ENCODE measurements around the gene CUBN. TPM values are rescaled to one million over a fixed set of nuclear protein-coding genes. Genes with fewer than 3 reads are reported as not detected.

Gene CUBN
- total RNA-seq, 4 donors from 2014 or later = 13.4 to 31.0 (median 19.7) TPM

DNA sequence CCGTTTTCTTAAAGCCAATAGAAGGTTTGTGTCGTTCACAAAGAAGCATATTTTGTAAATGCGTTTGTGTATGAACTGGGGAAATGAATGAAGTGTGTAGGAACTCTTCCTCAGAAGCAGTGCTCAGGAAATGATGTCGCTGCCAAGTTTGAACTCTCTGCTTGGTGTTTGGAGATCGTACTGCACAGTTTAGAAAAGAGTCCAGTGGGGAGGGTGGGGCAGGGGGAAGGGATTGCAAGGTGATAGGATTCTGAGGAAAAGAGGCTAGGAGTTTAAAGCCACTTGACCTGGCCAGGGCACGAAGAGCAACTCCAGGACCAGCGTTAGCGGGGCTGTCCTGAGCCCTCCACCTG, 122.2 kb downstream of the CUBN start:
- Histone ChIP-seq H3K27me3 (no peaks in the 10 kb centered on the region), H3K4me1 (peaks cover 61 to 86% of the 10 kb centered on the region in 2 donors), H3K27ac (peak overlapping the region; percentile 92 to 96 (median 96)), H3K9me3 (no peaks in the 10 kb centered on the region), H3K4me3 (replicated peaks in 1 of 3) (no peak overlapping the region), H3K36me3 (no peaks in the 10 kb centered on the region)
- intact Hi-C loops (cut with DNase I) = no loop called here
- no peak for TF ChIP-seq POLR2A (IDR thresholded peaks at IDR 0.05)
- TF ChIP-seq, protein P1, sequence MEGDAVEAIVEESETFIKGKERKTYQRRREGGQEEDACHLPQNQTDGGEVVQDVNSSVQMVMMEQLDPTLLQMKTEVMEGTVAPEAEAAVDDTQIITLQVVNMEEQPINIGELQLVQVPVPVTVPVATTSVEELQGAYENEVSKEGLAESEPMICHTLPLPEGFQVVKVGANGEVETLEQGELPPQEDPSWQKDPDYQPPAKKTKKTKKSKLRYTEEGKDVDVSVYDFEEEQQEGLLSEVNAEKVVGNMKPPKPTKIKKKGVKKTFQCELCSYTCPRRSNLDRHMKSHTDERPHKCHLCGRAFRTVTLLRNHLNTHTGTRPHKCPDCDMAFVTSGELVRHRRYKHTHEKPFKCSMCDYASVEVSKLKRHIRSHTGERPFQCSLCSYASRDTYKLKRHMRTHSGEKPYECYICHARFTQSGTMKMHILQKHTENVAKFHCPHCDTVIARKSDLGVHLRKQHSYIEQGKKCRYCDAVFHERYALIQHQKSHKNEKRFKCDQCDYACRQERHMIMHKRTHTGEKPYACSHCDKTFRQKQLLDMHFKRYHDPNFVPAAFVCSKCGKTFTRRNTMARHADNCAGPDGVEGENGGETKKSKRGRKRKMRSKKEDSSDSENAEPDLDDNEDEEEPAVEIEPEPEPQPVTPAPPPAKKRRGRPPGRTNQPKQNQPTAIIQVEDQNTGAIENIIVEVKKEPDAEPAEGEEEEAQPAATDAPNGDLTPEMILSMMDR (IDR thresholded peaks at IDR 0.05) = no peak
- DNase-seq = peak in 1 of 2 donors; percentile 44
- 32 to 34% methylated on average over 8 of the region's 8 CpGs for WGBS, 2 donors

DNA sequence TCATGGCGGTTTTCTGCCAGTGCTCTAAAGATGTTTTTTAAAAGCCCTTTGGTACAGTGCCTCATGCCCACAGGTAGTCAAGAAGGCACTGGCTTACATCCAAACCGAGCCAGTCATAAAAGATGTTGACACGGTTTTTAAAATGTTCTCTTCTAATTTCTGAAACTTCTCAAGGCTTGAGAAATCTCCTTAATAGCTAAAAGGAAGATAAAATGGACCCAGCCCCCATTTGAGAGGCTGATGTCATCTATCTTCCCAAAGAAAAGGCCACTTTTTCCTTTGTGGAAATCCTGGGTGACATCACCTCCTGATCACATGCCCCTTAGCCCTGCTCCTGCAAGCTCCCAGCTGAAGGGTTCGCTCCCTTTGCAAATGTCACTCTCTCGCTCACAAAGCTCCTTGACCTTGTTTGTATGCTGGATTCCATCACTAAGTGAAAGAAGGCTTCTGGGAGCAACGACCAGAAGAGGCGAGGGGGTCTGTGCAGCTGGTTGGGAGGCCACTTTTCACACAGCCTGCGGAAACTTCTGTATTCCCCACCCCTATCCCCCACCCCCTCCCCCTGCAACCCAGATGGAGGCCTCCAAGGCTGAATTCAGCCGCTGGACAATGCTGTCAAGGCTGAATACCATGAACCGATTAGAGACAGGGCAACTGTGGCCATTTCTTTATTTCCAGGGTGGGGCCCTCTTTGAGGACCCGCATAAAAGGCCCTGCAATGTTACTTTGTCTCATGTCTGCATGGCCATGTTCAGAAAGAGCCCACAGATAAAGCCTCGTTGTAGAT, 122.8 kb downstream of the CUBN start:
- intact Hi-C loops (cut with DNase I) = no loop called here
- Histone ChIP-seq H3K4me3 (replicated peaks in 1 of 3) (no peak overlapping the region), H3K4me1 (peaks cover 66 to 86% of the 10 kb centered on the region in 2 donors), H3K27me3 (no peaks in the 10 kb centered on the region), H3K9me3 (no peaks in the 10 kb centered on the region), H3K27ac (peak overlapping the region; percentile 92 to 96 (median 96)), H3K36me3 (no peaks in the 10 kb centered on the region)
- peak; percentile 80 to 82 for DNase-seq
- WGBS, 2 donors = 24 to 31% methylated on average over 11 to 12 of the region's 12 CpGs
- TF ChIP-seq, protein P1 (IDR thresholded peaks at IDR 0.05) = no peak
- TF ChIP-seq POLR2A (IDR thresholded peaks at IDR 0.05) = peak in 1 of 2 donors; percentile 44

DNA sequence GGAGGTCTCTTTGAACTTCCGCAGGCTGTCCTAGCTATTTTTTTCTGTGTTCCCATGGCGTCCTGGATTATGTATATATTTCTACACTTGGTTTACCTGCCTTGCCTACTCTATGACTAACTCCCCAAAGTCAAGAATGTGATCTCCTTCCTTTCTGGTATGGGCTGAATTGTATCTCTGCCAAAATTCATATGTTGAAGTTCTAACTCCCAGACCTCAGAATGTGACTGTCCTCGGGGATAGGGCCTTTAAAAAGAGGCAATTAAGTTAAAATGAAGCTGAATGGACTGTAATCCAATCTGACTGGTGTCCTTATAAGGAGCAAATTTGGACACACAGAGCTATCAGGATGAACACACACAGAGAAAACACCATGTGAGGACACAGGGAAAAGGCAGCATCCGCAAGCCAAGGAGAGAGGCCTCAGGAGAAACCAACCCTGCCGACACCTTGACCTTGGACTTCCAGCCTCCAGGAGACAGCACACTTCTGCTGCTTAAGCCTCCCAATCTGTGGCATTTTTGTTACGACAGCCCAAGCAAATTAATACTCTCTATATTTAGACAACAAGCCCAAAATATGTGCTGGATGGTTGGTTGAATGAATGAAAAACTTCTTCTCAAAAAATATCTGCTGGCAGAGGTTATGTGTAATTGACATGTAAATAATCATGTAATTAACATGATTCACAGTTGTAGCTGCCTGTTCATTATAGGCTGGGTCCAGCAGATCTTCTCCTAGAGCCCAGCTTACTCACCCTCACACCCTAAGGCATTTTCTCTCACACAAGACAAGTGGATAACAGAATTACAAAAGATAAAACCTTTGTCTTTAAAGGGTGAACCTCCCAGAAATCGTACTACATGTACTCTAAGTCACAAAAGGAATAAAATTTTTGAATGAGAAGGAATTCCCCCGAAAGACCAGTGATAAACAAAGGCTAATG, 123.7 kb downstream of the CUBN start:
- H3K4me3 ChIP-seq (replicated peaks in 1 of 3) = no peak overlapping the region
- H3K27me3 ChIP-seq = no peaks in the 10 kb centered on the region
- TF ChIP-seq, protein P1 (IDR thresholded peaks at IDR 0.05) = no peak
- no peak for TF ChIP-seq POLR2A (IDR thresholded peaks at IDR 0.05)
- intact Hi-C loops (cut with DNase I) = no loop called here
- DNase-seq = no peak
- 58 to 71% methylated on average over 8 of the region's 8 CpGs for WGBS, 2 donors
- H3K27ac ChIP-seq = peak overlapping the region; percentile 92 to 96 (median 96)
- H3K36me3 ChIP-seq = no peaks in the 10 kb centered on the region
- no peaks in the 10 kb centered on the region for H3K9me3 ChIP-seq
- H3K4me1 ChIP-seq = peaks cover 64 to 83% of the 10 kb centered on the region in 2 donors

DNA sequence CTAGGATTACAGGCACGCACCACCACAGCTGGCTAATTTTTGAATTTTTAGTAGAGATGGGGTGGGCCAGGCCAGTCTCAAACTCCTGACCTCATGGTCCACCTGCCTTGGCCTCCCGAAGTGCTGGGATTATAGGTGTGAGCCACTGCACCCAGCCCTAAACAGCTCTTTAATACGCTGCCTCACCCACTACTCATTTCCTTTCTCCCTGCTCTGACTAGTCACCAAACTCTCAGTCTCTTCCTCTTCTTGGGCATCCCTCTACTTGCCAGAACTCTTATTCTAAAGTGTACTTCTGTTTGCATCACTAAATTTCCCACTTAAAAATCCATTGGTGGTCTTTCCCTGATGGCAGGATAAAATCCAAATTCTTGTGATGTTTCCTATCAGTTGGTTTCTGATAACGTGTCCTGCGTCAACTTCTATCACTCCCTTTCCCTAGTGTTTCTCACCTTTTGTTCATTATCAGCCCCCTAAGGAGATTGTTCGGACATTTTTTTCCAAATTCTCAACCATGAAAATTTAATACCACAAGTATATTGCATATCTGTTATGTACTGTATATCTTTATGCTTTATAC, 124.7 kb downstream of the CUBN start:
- peaks cover 59 to 81% of the 10 kb centered on the region in 2 donors for H3K4me1 ChIP-seq
- WGBS, 2 donors = 93 to 94% methylated on average over 6 of the region's 6 CpGs
- H3K27ac ChIP-seq = peak overlapping the region; percentile 92 to 96 (median 96)
- no peaks in the 10 kb centered on the region for H3K9me3 ChIP-seq
- TF ChIP-seq POLR2A (IDR thresholded peaks at IDR 0.05) = no peak
- TF ChIP-seq, protein P1 (IDR thresholded peaks at IDR 0.05) = no peak
- no peak for DNase-seq
- no peaks in the 10 kb centered on the region for H3K36me3 ChIP-seq
- intact Hi-C loops (cut with DNase I) = no loop called here
- no peaks in the 10 kb centered on the region for H3K27me3 ChIP-seq
- H3K4me3 ChIP-seq (replicated peaks in 1 of 3) = no peak overlapping the region
